HepG2 (cell line): ENCODE measurements around the gene NRN1L. TPM values are rescaled to one million over a fixed set of nuclear protein-coding genes. Genes with fewer than 3 reads are reported as not detected.
A peak's percentile ranks its signal among the peaks of the same experiment; 100 is the strongest.

Experiments used
- KDM4B ChIP-seq: sonication (generic); formaldehyde crosslinking; IDR thresholded peaks from 2 replicates; pipeline ENCODE4 v1.4.0; 2020; ENCODE audit warnings: missing genetic modification reagents
- REST ChIP-seq, 2 experiments: IDR thresholded peaks; 2 replicates each; pipeline ENCODE4 v1.6.1; 2011 to 2012; ENCODE audit warnings: low read length in 2 of 2, borderline replicate concordance in 1 of 2, low read depth in 1 of 2, mild to moderate bottlenecking in 1 of 2, moderate library complexity in 1 of 2
- SIN3A ChIP-seq: IDR thresholded peaks from 2 replicates; pipeline ENCODE4 v1.6.1; 2011; ENCODE audit warnings: low read depth, mild to moderate bottlenecking, control low read depth, low read length, borderline replicate concordance
- SMC3 ChIP-seq: IDR thresholded peaks from 2 replicates; pipeline ENCODE4 v1.6.1; 2011; ENCODE audit warnings: low read length, improper control_type of control experiment
- U2AF1 ChIP-seq: fragments of 200-400 bp; formaldehyde crosslinking; optimal IDR thresholded peaks from 2 replicates; pipeline ENCODE3; 2017; ENCODE audit warnings: mild to moderate bottlenecking, low read depth, low read length
- ZNF329 ChIP-seq: sonication (generic); formaldehyde crosslinking; IDR thresholded peaks from 2 replicates; pipeline ENCODE4 v1.9.0; 2021; ENCODE audit warnings: low read depth, mild to moderate bottlenecking, missing genetic modification reagents
- polyA plus RNA-seq, 8 experiments: library from polyadenylated mRNA; depleted of rRNA in 3 of 8; stranded (reverse) in 7 of 8; unstranded in 1 of 8; fragments of >200 nt; fragmentation: Illumina TruSeq in 4 of 8; extraction: Trizol in 4 of 8; gene quantifications; 2 replicates each; pipeline versions ENCODE4 v1.2.1 to v1.2.3, GENCODE V29; 2011 to 2016; ENCODE audit warnings: low read depth in 4 of 8, missing spikeins in 1 of 8, mixed read lengths in 1 of 8; ENCODE audit not compliant: insufficient read depth in 1 of 8
- total RNA-seq, 5 experiments: library from RNA; depleted of rRNA; stranded (reverse); fragments of >200 nt; fragmentation: Illumina TruSeq; extraction: Trizol; gene quantifications; 2 replicates each; pipeline ENCODE4 v1.2.3, GENCODE V29; 2016; ENCODE audit warnings: low read depth in 1 of 5
- TF ChIP-seq, protein P1 (sequence below): sonication (generic); formaldehyde crosslinking; IDR thresholded peaks from 2 replicates; pipeline ENCODE4 v1.4.0; 2020; ENCODE audit warnings: missing genetic modification reagents
- TF ChIP-seq, protein P2 (sequence below): sonication (generic); formaldehyde crosslinking; IDR thresholded peaks from 2 replicates; pipeline ENCODE4 v1.5.0; 2020; ENCODE audit warnings: mild to moderate bottlenecking, missing genetic modification reagents, borderline replicate concordance
- TF ChIP-seq, protein P3 (sequence below): sonication (generic); formaldehyde crosslinking; IDR thresholded peaks from 2 replicates; pipeline ENCODE4 v1.4.0; 2020; ENCODE audit warnings: mild to moderate bottlenecking, missing genetic modification reagents

The NRN1L gene
- total and polyA plus RNA-seq, 2 of the 13 experiments (the other 11 are each of a cell fraction or from before 2014, with no cell fraction given): 0.53 to 1.2 TPM

- TF ChIP-seq, protein P1, sequence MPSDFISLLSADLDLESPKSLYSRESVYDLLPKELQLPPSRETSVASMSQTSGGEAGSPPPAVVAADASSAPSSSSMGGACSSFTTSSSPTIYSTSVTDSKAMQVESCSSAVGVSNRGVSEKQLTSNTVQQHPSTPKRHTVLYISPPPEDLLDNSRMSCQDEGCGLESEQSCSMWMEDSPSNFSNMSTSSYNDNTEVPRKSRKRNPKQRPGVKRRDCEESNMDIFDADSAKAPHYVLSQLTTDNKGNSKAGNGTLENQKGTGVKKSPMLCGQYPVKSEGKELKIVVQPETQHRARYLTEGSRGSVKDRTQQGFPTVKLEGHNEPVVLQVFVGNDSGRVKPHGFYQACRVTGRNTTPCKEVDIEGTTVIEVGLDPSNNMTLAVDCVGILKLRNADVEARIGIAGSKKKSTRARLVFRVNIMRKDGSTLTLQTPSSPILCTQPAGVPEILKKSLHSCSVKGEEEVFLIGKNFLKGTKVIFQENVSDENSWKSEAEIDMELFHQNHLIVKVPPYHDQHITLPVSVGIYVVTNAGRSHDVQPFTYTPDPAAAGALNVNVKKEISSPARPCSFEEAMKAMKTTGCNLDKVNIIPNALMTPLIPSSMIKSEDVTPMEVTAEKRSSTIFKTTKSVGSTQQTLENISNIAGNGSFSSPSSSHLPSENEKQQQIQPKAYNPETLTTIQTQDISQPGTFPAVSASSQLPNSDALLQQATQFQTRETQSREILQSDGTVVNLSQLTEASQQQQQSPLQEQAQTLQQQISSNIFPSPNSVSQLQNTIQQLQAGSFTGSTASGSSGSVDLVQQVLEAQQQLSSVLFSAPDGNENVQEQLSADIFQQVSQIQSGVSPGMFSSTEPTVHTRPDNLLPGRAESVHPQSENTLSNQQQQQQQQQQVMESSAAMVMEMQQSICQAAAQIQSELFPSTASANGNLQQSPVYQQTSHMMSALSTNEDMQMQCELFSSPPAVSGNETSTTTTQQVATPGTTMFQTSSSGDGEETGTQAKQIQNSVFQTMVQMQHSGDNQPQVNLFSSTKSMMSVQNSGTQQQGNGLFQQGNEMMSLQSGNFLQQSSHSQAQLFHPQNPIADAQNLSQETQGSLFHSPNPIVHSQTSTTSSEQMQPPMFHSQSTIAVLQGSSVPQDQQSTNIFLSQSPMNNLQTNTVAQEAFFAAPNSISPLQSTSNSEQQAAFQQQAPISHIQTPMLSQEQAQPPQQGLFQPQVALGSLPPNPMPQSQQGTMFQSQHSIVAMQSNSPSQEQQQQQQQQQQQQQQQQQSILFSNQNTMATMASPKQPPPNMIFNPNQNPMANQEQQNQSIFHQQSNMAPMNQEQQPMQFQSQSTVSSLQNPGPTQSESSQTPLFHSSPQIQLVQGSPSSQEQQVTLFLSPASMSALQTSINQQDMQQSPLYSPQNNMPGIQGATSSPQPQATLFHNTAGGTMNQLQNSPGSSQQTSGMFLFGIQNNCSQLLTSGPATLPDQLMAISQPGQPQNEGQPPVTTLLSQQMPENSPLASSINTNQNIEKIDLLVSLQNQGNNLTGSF: no peak
- TF ChIP-seq, protein P2, sequence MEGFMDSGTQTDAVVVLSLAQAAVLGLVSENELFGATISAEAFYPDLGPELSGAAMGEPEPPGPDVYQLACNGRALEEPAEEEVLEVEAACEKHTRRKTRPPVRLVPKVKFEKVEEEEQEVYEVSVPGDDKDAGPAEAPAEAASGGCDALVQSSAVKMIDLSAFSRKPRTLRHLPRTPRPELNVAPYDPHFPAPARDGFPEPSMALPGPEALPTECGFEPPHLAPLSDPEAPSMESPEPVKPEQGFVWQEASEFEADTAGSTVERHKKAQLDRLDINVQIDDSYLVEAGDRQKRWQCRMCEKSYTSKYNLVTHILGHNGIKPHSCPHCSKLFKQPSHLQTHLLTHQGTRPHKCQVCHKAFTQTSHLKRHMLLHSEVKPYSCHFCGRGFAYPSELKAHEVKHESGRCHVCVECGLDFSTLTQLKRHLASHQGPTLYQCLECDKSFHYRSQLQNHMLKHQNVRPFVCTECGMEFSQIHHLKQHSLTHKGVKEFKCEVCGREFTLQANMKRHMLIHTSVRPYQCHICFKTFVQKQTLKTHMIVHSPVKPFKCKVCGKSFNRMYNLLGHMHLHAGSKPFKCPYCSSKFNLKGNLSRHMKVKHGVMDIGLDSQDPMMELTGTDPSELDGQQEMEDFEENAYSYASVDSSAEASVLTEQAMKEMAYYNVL (CRISPR knock-in tag): peak; percentile 67; the same call in 1 of the 2 replicates
- TF ChIP-seq KDM4B (CRISPR knock-in tag): no peak
- TF ChIP-seq SMC3: no peak
- no peak for TF ChIP-seq REST (IDR thresholded peaks at IDR 0.05; ENCODE audit: borderline replicate concordance in 1 of 2, low read depth in 1 of 2, low read length in 2 of 2)
- TF ChIP-seq ZNF329 (CRISPR knock-in tag): no peak
- TF ChIP-seq, protein P3, sequence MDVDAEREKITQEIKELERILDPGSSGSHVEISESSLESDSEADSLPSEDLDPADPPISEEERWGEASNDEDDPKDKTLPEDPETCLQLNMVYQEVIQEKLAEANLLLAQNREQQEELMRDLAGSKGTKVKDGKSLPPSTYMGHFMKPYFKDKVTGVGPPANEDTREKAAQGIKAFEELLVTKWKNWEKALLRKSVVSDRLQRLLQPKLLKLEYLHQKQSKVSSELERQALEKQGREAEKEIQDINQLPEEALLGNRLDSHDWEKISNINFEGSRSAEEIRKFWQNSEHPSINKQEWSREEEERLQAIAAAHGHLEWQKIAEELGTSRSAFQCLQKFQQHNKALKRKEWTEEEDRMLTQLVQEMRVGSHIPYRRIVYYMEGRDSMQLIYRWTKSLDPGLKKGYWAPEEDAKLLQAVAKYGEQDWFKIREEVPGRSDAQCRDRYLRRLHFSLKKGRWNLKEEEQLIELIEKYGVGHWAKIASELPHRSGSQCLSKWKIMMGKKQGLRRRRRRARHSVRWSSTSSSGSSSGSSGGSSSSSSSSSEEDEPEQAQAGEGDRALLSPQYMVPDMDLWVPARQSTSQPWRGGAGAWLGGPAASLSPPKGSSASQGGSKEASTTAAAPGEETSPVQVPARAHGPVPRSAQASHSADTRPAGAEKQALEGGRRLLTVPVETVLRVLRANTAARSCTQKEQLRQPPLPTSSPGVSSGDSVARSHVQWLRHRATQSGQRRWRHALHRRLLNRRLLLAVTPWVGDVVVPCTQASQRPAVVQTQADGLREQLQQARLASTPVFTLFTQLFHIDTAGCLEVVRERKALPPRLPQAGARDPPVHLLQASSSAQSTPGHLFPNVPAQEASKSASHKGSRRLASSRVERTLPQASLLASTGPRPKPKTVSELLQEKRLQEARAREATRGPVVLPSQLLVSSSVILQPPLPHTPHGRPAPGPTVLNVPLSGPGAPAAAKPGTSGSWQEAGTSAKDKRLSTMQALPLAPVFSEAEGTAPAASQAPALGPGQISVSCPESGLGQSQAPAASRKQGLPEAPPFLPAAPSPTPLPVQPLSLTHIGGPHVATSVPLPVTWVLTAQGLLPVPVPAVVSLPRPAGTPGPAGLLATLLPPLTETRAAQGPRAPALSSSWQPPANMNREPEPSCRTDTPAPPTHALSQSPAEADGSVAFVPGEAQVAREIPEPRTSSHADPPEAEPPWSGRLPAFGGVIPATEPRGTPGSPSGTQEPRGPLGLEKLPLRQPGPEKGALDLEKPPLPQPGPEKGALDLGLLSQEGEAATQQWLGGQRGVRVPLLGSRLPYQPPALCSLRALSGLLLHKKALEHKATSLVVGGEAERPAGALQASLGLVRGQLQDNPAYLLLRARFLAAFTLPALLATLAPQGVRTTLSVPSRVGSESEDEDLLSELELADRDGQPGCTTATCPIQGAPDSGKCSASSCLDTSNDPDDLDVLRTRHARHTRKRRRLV (CRISPR knock-in tag): no peak
- TF ChIP-seq U2AF1: no peak
- TF ChIP-seq SIN3A: peak; percentile 10; the same call in 1 of the 2 replicates
Observed at GRCh38 chr16:67847064-67847861, 37.4 kb upstream of the NRN1L start, which contains the start of gene CENPT (continued).
